Tibial nerve (tissue), 4 donors: ENCODE data around the gene MAML2. TPM values are rescaled to one million over a fixed set of nuclear protein-coding genes. Genes with fewer than 3 reads are reported as not detected.

Experiments used
- DNase-seq, 2 donors: peaks; one replicate each; pipeline ENCODE4 v3.0.0-alpha.2; 2019; ENCODE audit warnings: low spot score in 2 of 2
- H3K27ac ChIP-seq, 4 donors: fragments of 200-600 bp; sonication (generic) in 3 of 4; one replicate each; pipeline ENCODE4 v1.5.1; 2017 to 2019; ENCODE audit warnings: mild to moderate bottlenecking in 1 of 4
- H3K27me3 ChIP-seq, 2 donors: fragments of 200-600 bp; sonication (generic) in 1 of 2; one replicate each; pipeline versions ENCODE4 v1.5.1 to v1.6.0; 2017 to 2019
- H3K36me3 ChIP-seq, 3 donors: fragments of 200-600 bp; sonication (generic); one replicate each; pipeline ENCODE4 v1.5.1; 2018 to 2019
- H3K4me1 ChIP-seq, 4 donors: fragments of 200-600 bp; sonication (generic) in 3 of 4; one replicate each; pipeline ENCODE4 v1.5.1; 2017 to 2019
- H3K4me3 ChIP-seq, 4 donors: fragments of 200-600 bp; sonication (generic) in 3 of 4; one replicate each; pipeline ENCODE4 v1.5.1; 2017 to 2019; ENCODE audit warnings: mild to moderate bottlenecking in 1 of 4, moderate library complexity in 1 of 4
- H3K9me3 ChIP-seq, 4 donors: fragments of 200-600 bp; sonication (generic) in 3 of 4; one replicate each; pipeline ENCODE4 v1.5.1; 2017 to 2019
- EP300 ChIP-seq, 2 donors: sonication (generic); formaldehyde crosslinking; IDR thresholded peaks; one replicate each; pipeline ENCODE4 v1.6.1; 2017; ENCODE audit warnings: antibody characterized with exemption in 2 of 2, mild to moderate bottlenecking in 1 of 2
- POLR2A ChIP-seq, 2 donors: fragments of 450-650 bp; IDR thresholded peaks; one replicate each; pipeline ENCODE4 v1.6.1; 2017; ENCODE audit warnings: antibody characterized with exemption in 2 of 2, mild to moderate bottlenecking in 2 of 2, moderate library complexity in 2 of 2
- WGBS, 2 donors: methylation state at CpG; one replicate each; pipeline ENCODE4 v1.1.5; 2018; 5-methylcytosine and 5-hydroxymethylcytosine counted together
- total RNA-seq, 4 donors: library from RNA; depleted of rRNA; stranded (reverse); fragments of >200 nt; gene quantifications; one replicate each; pipeline ENCODE4 v1.1.0, GENCODE V29; 2016
- TF ChIP-seq, protein P1 (sequence below), 5 experiments: fragments of 200-600 bp in 3 of 5; fragments of 450-650 bp in 2 of 5; sonication (generic) in 3 of 5; IDR thresholded peaks; one replicate each; pipeline ENCODE4 v1.5.1; 2016 to 2019; ENCODE audit warnings: antibody characterized with exemption in 5 of 5, mild to moderate bottlenecking in 3 of 5, moderate library complexity in 2 of 5

The MAML2 gene
- total RNA-seq, 4 donors from 2014 or later = 20.5 to 38.4 (median 27.9) TPM

- DNase-seq = no peak
Measured at GRCh38 chr11:96194581-96195374, 148.2 kb downstream of the MAML2 start.

DNA sequence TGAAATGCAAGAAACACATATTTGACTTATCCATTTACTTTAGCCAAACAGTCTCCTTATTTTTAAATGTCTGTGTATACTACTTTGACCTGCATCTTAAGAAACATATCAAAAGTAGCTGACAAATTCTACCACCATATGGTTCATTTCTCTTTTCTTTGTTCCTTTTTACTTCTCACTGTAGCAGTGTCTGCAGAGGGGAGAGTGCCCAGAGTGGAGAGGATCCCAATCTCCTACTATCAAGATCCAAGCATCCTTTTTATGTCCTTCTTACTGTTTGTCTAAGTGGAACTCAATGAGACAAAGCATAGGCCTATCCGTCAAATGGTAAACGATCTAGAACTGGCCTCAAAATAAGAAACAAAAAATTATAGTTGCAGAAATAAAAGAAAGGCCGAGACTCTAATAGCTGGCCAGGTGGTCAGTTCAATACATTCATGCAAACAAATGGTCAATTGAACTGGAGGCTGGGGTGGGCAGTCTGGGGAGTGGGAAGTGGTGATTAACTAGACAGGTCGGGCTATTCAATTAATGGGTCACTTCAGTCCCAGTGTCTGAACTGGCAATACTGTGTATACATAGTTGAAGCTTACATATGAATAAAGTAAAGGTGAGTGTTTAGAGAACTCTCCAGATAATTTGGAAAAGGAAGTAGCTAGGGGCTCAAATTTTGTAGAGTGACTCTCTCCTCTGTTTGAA, 149.1 kb downstream of the MAML2 start:
- peak overlapping the region in 1 of 4 donors; percentile 47 for H3K27ac ChIP-seq
- H3K27me3 ChIP-seq = no peaks in the 10 kb centered on the region
- H3K36me3 ChIP-seq = no peaks in the 10 kb centered on the region
- no peak for TF ChIP-seq EP300 (IDR thresholded peaks at IDR 0.05)
- TF ChIP-seq POLR2A (IDR thresholded peaks at IDR 0.05) = no peak
- TF ChIP-seq, protein P1, sequence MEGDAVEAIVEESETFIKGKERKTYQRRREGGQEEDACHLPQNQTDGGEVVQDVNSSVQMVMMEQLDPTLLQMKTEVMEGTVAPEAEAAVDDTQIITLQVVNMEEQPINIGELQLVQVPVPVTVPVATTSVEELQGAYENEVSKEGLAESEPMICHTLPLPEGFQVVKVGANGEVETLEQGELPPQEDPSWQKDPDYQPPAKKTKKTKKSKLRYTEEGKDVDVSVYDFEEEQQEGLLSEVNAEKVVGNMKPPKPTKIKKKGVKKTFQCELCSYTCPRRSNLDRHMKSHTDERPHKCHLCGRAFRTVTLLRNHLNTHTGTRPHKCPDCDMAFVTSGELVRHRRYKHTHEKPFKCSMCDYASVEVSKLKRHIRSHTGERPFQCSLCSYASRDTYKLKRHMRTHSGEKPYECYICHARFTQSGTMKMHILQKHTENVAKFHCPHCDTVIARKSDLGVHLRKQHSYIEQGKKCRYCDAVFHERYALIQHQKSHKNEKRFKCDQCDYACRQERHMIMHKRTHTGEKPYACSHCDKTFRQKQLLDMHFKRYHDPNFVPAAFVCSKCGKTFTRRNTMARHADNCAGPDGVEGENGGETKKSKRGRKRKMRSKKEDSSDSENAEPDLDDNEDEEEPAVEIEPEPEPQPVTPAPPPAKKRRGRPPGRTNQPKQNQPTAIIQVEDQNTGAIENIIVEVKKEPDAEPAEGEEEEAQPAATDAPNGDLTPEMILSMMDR (IDR thresholded peaks at IDR 0.05) = no peak
- no peak overlapping the region for H3K4me3 ChIP-seq
- peaks cover 0 to 64% (median 44%) of the 10 kb centered on the region in 4 donors for H3K4me1 ChIP-seq
- H3K9me3 ChIP-seq = no peaks in the 10 kb centered on the region
- 59% methylated on average over 4 of the region's 4 CpGs for WGBS, 2 donors
- no peak for DNase-seq

More at GRCh38 chr11:96194581-96195374, 148.2 kb downstream of the MAML2 start:
- Histone ChIP-seq H3K27me3 (no peaks in the 10 kb centered on the region), H3K4me1 (peaks cover 0 to 63% (median 42%) of the 10 kb centered on the region in 4 donors), H3K27ac (peak overlapping the region in 3 of 4 donors; percentile 17 to 53 (median 47)), H3K36me3 (no peaks in the 10 kb centered on the region), H3K9me3 (no peaks in the 10 kb centered on the region), H3K4me3 (no peak overlapping the region)
- no peak for TF ChIP-seq EP300 (IDR thresholded peaks at IDR 0.05)
- TF ChIP-seq, protein P1 (IDR thresholded peaks at IDR 0.05) = no peak
- TF ChIP-seq POLR2A (IDR thresholded peaks at IDR 0.05) = no peak
- WGBS, 2 donors = 8 to 15% methylated on average over 1 of the region's 1 CpG

DNA sequence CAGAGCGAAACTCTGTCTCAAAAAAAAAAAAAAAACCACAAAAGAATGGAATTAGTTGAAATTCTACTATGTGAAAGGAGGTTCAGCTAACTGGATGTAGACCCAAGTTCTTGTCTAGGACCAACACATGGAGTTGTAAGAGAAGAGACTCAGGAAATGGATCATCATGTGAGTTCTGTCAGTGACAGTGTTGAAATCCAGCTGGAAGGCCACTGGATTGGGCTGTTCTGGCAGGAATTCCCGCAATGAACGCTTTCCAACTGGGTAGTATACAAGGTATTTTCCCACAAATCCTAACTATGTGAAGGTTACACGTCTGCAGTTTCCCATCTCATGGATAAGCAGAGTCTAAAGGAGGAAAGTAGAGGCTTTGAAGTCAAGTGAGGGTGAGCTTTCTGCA, 151.2 kb downstream of the MAML2 start:
- Histone ChIP-seq H3K9me3 (no peaks in the 10 kb centered on the region), H3K4me3 (no peak overlapping the region), H3K4me1 (peaks cover 0 to 62% (median 42%) of the 10 kb centered on the region in 4 donors), H3K36me3 (no peaks in the 10 kb centered on the region), H3K27ac (no peak overlapping the region), H3K27me3 (no peaks in the 10 kb centered on the region)
- no peak for DNase-seq
- WGBS, 2 donors = 94 to 99% methylated on average over 4 of the region's 4 CpGs
- TF ChIP-seq POLR2A (IDR thresholded peaks at IDR 0.05) (no peak), EP300 (IDR thresholded peaks at IDR 0.05) (no peak)
- TF ChIP-seq, protein P1 (IDR thresholded peaks at IDR 0.05) = no peak

- Histone ChIP-seq H3K36me3 (no peaks in the 10 kb centered on the region), H3K27ac (peak overlapping the region in 1 of 4 donors; percentile 57), H3K27me3 (no peaks in the 10 kb centered on the region), H3K4me1 (peaks cover 0 to 39% (median 25%) of the 10 kb centered on the region in 4 donors), H3K4me3 (no peak overlapping the region), H3K9me3 (no peaks in the 10 kb centered on the region)
- TF ChIP-seq EP300 (IDR thresholded peaks at IDR 0.05) (no peak), POLR2A (IDR thresholded peaks at IDR 0.05) (no peak)
- TF ChIP-seq, protein P1 (IDR thresholded peaks at IDR 0.05) = no peak
- no peak for DNase-seq
- WGBS, 2 donors = 96 to 98% methylated on average over 1 of the region's 1 CpG
Measured at GRCh38 chr11:96189351-96189750, 153.6 kb downstream of the MAML2 start.
